Measurements from ENCODE around the gene EEFSEC.

GRCh38 chr3:128359060-128359664 is 205.9 kb downstream of the EEFSEC start:
- TF ChIP-seq, protein P1, sequence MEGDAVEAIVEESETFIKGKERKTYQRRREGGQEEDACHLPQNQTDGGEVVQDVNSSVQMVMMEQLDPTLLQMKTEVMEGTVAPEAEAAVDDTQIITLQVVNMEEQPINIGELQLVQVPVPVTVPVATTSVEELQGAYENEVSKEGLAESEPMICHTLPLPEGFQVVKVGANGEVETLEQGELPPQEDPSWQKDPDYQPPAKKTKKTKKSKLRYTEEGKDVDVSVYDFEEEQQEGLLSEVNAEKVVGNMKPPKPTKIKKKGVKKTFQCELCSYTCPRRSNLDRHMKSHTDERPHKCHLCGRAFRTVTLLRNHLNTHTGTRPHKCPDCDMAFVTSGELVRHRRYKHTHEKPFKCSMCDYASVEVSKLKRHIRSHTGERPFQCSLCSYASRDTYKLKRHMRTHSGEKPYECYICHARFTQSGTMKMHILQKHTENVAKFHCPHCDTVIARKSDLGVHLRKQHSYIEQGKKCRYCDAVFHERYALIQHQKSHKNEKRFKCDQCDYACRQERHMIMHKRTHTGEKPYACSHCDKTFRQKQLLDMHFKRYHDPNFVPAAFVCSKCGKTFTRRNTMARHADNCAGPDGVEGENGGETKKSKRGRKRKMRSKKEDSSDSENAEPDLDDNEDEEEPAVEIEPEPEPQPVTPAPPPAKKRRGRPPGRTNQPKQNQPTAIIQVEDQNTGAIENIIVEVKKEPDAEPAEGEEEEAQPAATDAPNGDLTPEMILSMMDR (IDR thresholded peaks at IDR 0.05), result no peak
- no peak for TF ChIP-seq ZFX (IDR thresholded peaks at IDR 0.05; ENCODE audit: borderline replicate concordance)
